DMS114 treated with DMSO at 0.1 percent for 48 hours (cell line): Measurements from ENCODE around the gene DNAJB8.

Experiments used
- DNase-seq: peaks from one replicate; lab custom pipeline; 2025; ENCODE audit not compliant: unreplicated experiment; lab: John Stamatoyannopoulos, UW

Gene DNAJB8

GRCh38 chr3:128468791-128469527 lies 2.3 kb upstream of the DNAJB8 start:
- no peak for DNase-seq

DNA sequence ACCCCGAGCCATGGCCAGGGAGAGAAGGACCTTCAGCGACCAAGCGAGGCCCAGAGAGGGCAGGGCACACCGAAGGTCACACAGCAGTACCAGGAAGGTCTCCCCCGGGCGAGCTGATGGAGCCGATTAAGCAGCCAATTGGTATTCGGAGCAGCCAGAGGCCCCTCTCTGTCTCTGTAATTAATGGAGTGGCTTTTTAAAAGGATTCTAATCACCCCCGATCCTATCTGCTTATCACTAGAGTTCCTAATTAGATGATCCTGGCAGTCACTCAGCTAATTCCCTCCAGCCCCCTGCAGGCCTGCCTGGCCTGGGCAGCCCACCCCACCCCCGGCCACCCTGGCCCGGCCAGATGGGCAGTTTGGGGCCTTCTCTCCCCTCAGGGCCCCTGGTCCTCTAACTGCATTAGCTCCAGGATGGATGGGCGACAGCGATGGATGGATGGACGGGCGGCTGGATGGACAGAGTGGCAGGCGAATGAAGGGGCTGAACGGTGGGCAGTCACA lies 1.6 kb upstream of the DNAJB8 start:
- no peak for DNase-seq

DNA sequence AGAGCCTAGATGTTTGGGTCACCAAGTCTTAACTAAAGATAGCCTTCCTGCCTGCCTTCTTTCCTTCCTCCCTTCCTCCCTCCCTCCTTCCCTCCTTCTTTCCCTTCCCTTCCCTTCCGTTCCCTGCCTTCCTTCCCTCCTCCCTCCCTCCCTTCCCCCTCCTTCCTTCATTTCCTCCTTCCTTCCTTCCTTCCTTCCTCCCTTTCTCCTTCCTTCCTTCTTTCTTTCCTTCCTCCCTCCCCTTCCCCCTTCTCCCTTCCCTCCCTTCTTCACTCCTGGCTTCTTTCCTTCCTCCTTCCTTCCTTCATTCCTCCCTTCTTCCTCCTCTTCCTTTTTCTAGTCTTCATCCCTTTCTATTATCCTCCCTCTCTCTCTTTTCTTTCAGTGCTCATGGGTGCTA lies 2.0 kb downstream of the DNAJB8 start:
- no peak for DNase-seq

DNA sequence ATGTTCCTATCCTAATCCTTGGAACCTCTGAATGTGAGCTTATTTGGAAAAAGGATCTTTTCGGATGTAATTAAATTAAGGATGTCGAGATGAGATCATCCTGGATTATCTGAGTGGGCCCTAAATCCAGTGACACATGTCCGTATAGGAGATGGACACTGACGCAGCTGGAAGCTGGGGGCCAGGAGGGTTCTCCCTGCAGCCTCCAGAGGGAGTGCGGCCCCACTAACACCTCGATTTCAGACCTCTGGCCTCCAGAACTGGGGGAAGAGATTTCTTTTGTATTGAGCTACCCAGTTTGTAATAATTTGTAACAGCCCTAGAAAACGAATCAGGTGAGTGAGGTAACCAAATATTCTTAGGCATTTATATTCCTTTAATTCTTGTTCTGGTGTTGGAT lies 2.5 kb downstream of the DNAJB8 start:
- no peak for DNase-seq

DNA sequence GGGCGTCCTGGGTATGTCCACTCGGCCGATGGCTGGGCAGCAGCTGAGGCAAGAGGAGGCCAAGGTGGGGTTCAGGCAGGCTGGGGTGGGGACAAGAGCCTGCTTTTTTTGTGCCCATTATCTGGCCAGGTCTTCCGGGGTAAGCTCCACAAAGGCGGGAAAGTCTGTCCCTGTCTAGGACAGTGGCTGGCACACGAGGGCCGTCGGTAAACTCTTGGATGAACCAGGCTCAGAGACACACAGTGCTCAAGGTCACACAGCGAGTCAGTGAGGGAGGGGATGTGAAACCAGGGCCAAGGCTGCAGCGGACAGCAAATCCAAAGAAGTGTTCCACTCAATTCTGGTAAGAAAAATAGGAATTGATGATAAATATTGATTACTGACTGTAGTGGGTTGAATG lies 2.9 kb downstream of the DNAJB8 start:
- no peak for DNase-seq

- no peak for DNase-seq
Measured at GRCh38 chr3:128463354-128463753, 3.3 kb downstream of the DNAJB8 start.

DNA sequence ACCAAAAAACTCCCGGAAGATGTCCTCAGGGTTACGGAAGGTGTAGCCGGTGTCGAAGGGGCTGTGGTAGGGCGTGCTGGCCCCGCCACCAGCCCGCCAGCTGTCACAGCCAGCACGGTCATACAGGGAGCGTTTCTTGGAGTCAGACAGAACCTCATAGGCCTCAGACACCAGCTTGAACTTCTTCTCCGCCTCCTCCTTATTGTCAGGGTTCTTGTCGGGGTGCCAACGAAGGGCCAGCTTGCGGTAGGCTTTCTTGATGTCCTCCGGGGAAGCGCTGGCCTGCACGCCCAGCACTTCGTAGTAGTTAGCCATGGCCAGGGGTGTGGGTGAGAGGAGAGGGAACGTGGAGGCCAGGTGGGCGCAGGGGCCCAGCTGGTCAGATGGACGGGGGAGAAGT lies 3.8 kb downstream of the DNAJB8 start:
- DNase-seq: no peak

DNA sequence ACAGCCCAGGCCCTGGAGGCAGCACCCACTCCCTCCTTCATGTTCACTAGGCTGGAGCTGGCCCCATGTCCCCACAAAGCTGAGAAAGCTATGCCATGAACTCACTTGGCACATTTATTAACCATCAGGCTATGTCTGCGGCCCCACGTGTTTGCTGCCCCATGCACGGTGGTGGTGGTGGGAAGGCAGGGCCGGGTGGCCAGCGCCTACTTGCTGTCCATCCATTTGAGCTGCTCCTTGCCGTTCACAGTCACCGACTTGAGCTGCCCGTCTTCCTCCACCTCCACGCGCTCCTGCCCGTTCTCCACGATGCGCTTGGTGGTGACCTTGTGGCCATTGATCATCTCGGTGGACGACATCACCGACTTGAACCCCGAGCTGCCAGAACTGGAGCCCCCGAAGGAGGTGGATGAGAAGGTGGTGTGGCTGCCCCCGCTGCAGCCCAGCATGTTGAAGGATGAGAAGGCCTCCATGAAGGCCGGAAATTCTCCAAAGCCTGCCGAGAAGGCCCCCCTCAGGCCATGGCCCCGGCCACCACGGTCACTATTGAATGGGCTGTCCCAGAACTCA lies 4.3 kb downstream of the DNAJB8 start:
- DNase-seq: no peak

- DNase-seq: no peak
Measured at GRCh38 chr3:128461731-128462130, 5.0 kb downstream of the DNAJB8 start.

DNA sequence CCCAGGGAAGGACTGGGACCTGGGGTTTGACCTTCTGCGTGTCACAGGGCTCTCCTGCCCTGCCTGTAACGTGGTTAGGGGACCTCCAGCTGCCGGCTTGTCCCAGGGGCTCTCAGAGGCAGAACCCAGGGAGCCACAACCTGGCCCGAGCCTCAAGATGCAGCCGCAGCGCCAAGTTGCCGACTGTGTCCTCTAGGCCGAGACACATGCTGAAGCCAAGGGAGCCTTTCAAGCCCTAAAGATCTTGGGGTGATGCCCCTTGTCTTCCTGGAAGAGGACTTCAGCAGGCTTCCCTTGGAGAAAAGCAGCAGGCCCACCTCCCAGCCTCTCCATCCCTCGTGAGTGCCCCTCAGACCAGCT lies 7.2 kb downstream of the DNAJB8 start:
- DNase-seq: no peak

- DNase-seq: no peak
Measured at GRCh38 chr3:128458746-128459460, 7.8 kb downstream of the DNAJB8 start.

- DNase-seq: no peak
Measured at GRCh38 chr3:128457937-128458336, 8.8 kb downstream of the DNAJB8 start.

DNA sequence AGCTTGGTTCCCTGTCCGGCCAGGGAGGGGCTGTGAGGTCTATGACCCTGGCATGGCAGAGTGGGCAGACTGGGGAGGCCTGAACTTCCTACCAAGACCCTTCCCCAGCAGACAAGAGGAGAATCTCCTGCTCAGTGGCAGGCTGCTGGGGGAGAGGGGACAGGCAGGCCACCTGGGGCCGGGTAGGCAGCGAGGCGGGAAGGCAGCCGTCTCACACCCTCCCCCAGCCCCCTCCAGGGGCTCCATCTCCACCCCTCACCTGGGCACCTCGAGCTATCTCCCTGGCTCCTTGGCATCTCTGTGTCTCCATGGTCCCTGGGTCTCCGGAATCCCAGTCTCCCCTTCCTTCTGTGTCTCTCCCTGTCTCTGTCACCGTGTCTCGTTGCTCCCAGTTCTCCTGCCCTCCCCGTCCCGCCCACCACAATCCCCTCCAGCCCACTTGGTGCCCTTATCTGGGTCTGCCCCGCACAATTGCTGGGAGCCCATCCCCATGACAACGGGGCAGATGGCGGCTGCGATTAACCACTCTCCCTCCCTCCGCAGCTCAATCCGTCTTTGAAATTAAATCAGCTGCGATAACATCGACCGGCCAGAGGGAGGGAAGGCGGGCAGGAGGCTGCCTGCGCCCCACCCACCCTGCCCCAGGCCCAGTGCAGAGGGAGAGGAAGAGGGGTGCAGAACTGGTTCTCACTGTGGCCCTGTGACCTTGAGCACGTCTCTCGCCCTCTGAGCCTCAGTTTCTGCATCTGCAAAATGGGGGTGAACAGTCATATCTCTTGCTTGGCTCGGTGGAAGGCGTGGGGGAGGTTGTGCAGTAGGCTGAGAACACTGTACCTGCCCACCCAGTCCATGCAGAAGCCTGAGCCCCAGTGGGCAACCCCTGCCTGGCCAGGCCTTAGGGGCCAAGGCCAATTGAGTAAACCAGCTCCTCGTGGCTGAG lies 9.6 kb downstream of the DNAJB8 start:
- DNase-seq: no peak

GRCh38 chr3:128455786-128456748 lies 10.6 kb downstream of the DNAJB8 start:
- DNase-seq: no peak

DNA sequence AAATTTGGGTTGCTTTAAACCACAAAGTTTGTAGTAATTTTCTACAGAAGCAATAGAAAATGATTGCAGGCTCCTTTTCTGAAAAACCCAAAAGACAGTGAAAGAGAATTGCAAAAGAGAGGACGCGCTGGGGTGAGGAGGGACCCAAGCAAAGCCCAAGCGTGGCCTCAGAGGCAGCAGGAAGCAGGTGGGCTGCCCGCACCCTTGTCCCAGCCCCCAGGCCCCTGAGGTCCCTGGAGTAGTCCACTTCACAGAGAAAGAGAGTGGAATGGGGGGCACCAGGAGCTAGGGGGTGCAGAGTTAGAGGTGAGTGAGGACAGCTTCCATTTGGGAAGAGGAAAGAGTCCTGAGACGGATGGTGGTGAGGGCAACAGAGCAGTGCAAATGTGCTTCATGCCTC lies 11.6 kb downstream of the DNAJB8 start:
- DNase-seq: no peak

DNA sequence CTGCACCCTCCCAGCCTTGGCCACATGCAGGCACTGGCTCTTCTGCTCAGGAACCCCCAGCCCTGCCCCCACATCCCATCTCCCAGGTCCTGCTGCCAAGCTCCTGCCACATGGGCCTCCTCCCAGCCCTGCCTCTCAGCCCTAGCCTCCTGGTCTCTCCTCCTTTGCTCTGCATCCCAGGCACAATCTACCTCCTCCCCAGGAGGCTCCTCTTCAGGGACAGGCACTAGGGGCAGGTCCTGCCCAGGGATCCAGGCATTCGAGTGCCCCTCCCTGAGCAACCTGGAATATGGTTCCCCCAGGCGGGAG lies 12.4 kb downstream of the DNAJB8 start:
- DNase-seq: no peak

DNA sequence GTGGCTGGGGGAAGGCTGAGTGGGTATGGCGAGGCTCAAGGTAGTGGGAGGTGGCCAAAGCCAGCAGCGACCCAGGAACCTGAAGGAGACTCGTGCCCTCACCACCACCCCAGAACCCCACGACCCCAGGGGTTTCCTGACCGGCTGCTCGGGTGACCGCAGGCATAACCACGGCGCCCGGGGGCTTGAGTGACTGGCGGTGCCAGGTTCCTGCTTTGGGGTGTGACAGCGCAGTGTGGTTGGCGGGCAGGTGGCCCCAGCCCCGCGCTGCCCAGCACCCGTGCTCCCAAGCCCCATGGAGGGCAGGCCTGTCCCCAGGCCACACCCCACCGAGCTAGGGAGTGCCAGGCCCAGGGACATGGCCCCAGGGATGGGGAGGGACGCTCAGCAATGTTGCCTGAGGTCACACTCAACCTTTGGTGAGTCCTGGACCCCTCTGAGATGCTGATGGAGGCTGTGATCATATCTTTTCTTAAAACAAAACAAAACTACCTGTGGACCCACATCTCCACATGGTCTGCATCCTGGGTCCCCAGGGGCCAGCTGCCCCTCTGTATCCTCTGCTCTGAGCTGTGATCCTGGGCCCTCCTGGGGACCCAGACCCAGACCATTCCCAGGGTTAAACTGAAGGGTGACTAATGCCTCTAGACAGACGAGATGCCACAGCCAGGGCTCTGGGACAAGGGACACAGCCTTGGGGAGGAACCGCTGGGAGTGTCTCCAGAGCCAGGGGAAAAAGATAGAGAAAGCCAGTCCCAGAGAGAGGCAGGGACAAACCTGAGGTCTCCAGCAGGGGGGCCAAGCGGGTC lies 13.0 kb downstream of the DNAJB8 start:
- DNase-seq: no peak

DNA sequence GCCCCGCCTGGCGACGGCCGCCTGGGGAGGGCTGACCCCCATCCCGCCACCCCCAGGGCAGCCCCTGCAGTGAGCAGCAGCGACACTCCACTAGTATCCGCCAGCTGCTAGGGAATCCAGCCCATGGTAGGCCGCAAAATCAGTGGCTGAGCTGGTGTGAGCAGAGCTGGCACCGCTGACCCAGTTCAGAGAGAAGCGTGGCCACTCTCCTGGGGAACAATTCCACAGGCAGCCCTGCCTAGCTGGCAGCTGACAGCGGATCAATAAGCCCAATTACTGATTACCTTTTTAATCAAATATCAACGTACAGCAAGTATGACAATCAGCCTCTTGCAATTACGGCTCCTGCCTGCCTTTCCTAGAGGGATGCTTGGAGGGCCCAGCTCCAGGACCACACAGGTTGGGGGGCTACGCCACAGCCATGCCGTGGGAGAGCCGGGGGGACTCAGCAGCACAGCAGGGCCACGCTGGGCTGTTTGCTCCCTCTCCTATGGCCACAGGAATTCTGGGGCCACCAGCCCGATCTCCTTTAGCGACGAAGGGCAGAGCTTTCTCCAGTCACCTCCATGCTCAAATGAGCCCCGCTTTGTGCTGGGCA lies 13.9 kb downstream of the DNAJB8 start:
- no peak for DNase-seq

DNA sequence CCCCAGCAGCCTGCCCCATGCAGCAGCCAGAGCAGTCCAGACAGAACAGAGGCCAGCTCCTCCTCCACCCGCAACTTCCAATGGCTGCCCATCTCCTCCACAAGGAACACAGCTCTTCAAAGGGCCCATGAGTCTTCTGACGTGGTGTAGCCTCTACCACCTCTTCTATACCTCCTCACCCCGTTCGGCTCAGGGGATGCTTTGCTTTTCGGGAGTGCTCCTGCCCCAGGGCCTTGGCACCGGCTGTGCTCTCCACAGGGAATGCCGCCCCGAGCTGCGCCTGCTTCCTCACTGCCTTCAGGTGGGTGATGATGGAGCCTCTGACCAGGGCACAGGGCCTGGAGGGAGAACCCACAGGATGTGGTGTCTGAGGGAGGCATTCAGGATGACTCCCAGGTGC lies 14.6 kb downstream of the DNAJB8 start:
- DNase-seq: no peak
